HUES6 (cell line): ENCODE measurements around the gene ZNF532.

Experiments used
- H3K27ac ChIP-seq: 2 replicates; pipeline ENCODE4 v1.7.0; 2013; ENCODE audit warnings: low read depth, mild to moderate bottlenecking, low read length, inconsistent platforms
- H3K27me3 ChIP-seq: 2 replicates; pipeline ENCODE4 v1.6.1; 2013; ENCODE audit warnings: low read length; ENCODE audit not compliant: control insufficient read depth, insufficient read depth
- H3K36me3 ChIP-seq: 2 replicates; pipeline ENCODE4 v1.6.1; 2013; ENCODE audit warnings: low read length; ENCODE audit not compliant: control insufficient read depth, insufficient read depth
- H3K4me1 ChIP-seq: 2 replicates; pipeline ENCODE4 v1.6.1; 2013; ENCODE audit warnings: low read length; ENCODE audit not compliant: control insufficient read depth, insufficient read depth
- H3K4me3 ChIP-seq: 2 replicates; pipeline ENCODE4 v1.5.1; 2013; ENCODE audit warnings: low read depth, low read length
- H3K9ac ChIP-seq: one replicate; pipeline ENCODE4 v1.6.1; 2013; ENCODE audit warnings: mild to moderate bottlenecking, low read length
- H3K9me3 ChIP-seq: 2 replicates; pipeline ENCODE4 v1.6.1; 2013; ENCODE audit warnings: low read depth, low read length; ENCODE audit not compliant: control insufficient read depth, insufficient read depth

ZNF532 gene

GRCh38 chr18:58965291-58966004 lies 100.8 kb downstream of the ZNF532 start:
- Histone ChIP-seq H3K27ac (no peak overlapping the region; the same call in 1 of the 2 replicates), H3K4me1 (peaks cover 9% of the 10 kb centered on the region; the same call in 1 of the 2 replicates), H3K36me3 (peaks cover 76% of the 10 kb centered on the region)

GRCh38 chr18:58966005-58966677 lies 101.5 kb downstream of the ZNF532 start:
- no peak overlapping the region for H3K4me3 ChIP-seq
- H3K9ac ChIP-seq: no peak overlapping the region
- no peak overlapping the region; the same call in 1 of the 2 replicates for H3K27ac ChIP-seq

More at GRCh38 chr18:58965291-58966004, 100.8 kb downstream of the ZNF532 start:
- Histone ChIP-seq H3K4me3 (no peak overlapping the region), H3K9me3 (no peaks in the 10 kb centered on the region), H3K27me3 (no peaks in the 10 kb centered on the region), H3K9ac (no peak overlapping the region)

GRCh38 chr18:58966704-58967103 lies 102.0 kb downstream of the ZNF532 start:
- no peak overlapping the region for H3K27ac ChIP-seq
- no peaks in the 10 kb centered on the region for H3K27me3 ChIP-seq
- H3K4me1 ChIP-seq: peaks cover 13% of the 10 kb centered on the region
- no peak overlapping the region for H3K4me3 ChIP-seq
- no peaks in the 10 kb centered on the region for H3K9me3 ChIP-seq
- H3K9ac ChIP-seq: no peak overlapping the region
- H3K36me3 ChIP-seq: peaks cover 76% of the 10 kb centered on the region

More at GRCh38 chr18:58966005-58966677, 101.5 kb downstream of the ZNF532 start:
- peaks cover 13% of the 10 kb centered on the region for H3K4me1 ChIP-seq
- H3K27me3 ChIP-seq: no peaks in the 10 kb centered on the region
- no peaks in the 10 kb centered on the region for H3K9me3 ChIP-seq
- peaks cover 76% of the 10 kb centered on the region for H3K36me3 ChIP-seq

- H3K36me3 ChIP-seq: peaks cover 77% of the 10 kb centered on the region
- no peaks in the 10 kb centered on the region for H3K27me3 ChIP-seq
- H3K4me1 ChIP-seq: peaks cover 13% of the 10 kb centered on the region
- H3K9ac ChIP-seq: no peak overlapping the region
- no peak overlapping the region for H3K4me3 ChIP-seq
- H3K9me3 ChIP-seq: no peaks in the 10 kb centered on the region
- no peak overlapping the region for H3K27ac ChIP-seq
Measured at GRCh38 chr18:58967751-58968254, 103.1 kb downstream of the ZNF532 start.

- Histone ChIP-seq H3K4me1 (peaks cover 9% of the 10 kb centered on the region), H3K36me3 (peaks cover 81% of the 10 kb centered on the region), H3K9ac (no peak overlapping the region), H3K9me3 (no peaks in the 10 kb centered on the region), H3K4me3 (no peak overlapping the region), H3K27me3 (no peaks in the 10 kb centered on the region), H3K27ac (no peak overlapping the region)
Measured at GRCh38 chr18:58970943-58971790, 106.5 kb downstream of the ZNF532 start.

- H3K9ac ChIP-seq: no peak overlapping the region
- no peak overlapping the region for H3K27ac ChIP-seq
- no peaks in the 10 kb centered on the region for H3K9me3 ChIP-seq
- peaks cover 75% of the 10 kb centered on the region for H3K36me3 ChIP-seq
- H3K4me3 ChIP-seq: no peak overlapping the region
- H3K4me1 ChIP-seq: peaks cover 3% of the 10 kb centered on the region; the same call in 1 of the 2 replicates
- H3K27me3 ChIP-seq: no peaks in the 10 kb centered on the region
Measured at GRCh38 chr18:58975296-58975695, 110.6 kb downstream of the ZNF532 start.

- H3K9me3 ChIP-seq: no peaks in the 10 kb centered on the region
- peaks cover under 1% of the 10 kb centered on the region; the same call in 1 of the 2 replicates for H3K4me1 ChIP-seq
- no peak overlapping the region for H3K4me3 ChIP-seq
- H3K9ac ChIP-seq: no peak overlapping the region
- H3K27ac ChIP-seq: no peak overlapping the region
- no peaks in the 10 kb centered on the region for H3K27me3 ChIP-seq
- H3K36me3 ChIP-seq: peaks cover 75% of the 10 kb centered on the region
Measured at GRCh38 chr18:58975781-58976180, 111.1 kb downstream of the ZNF532 start.

- H3K9ac ChIP-seq: no peak overlapping the region
- no peaks in the 10 kb centered on the region for H3K9me3 ChIP-seq
- H3K27ac ChIP-seq: no peak overlapping the region
- H3K4me3 ChIP-seq: no peak overlapping the region
- peaks cover 75% of the 10 kb centered on the region for H3K36me3 ChIP-seq
- H3K4me1 ChIP-seq: no peaks in the 10 kb centered on the region
- no peaks in the 10 kb centered on the region for H3K27me3 ChIP-seq
Measured at GRCh38 chr18:58977223-58977622, 112.5 kb downstream of the ZNF532 start.

GRCh38 chr18:58977801-58978200 lies 113.1 kb downstream of the ZNF532 start:
- Histone ChIP-seq H3K27ac (no peak overlapping the region), H3K4me1 (no peaks in the 10 kb centered on the region), H3K36me3 (peaks cover 77% of the 10 kb centered on the region), H3K27me3 (no peaks in the 10 kb centered on the region), H3K9me3 (no peaks in the 10 kb centered on the region), H3K9ac (no peak overlapping the region), H3K4me3 (no peak overlapping the region)

- H3K27me3 ChIP-seq: no peaks in the 10 kb centered on the region
- no peak overlapping the region for H3K9ac ChIP-seq
- H3K27ac ChIP-seq: no peak overlapping the region
- H3K9me3 ChIP-seq: no peaks in the 10 kb centered on the region
- H3K4me1 ChIP-seq: no peaks in the 10 kb centered on the region
- peaks cover 80% of the 10 kb centered on the region for H3K36me3 ChIP-seq
- no peak overlapping the region for H3K4me3 ChIP-seq
Measured at GRCh38 chr18:58978916-58979315, 114.2 kb downstream of the ZNF532 start.
